Mammary epithelial cell (primary cell): ENCODE results near the gene CASP6.

Experiments used
- EZH2 ChIP-seq: IDR thresholded peaks from 2 replicates; pipeline ENCODE4 v1.6.1; 2012; ENCODE audit warnings: low read length, inconsistent platforms, borderline replicate concordance
- TF ChIP-seq, protein P1 (sequence below), 2 donors: IDR thresholded peaks in 1 of 2; conservative IDR thresholded peaks in 1 of 2; 2 replicates each; pipeline ENCODE4 v1.5.1; 2011 to 2012; ENCODE audit warnings: inconsistent platforms in 2 of 2, low read length in 2 of 2, mild to moderate bottlenecking in 2 of 2, control low read depth in 1 of 2, low read depth in 1 of 2; ENCODE audit not compliant: insufficient read depth in 1 of 2; ENCODE audit errors: extremely low read depth in 1 of 2

DNA sequence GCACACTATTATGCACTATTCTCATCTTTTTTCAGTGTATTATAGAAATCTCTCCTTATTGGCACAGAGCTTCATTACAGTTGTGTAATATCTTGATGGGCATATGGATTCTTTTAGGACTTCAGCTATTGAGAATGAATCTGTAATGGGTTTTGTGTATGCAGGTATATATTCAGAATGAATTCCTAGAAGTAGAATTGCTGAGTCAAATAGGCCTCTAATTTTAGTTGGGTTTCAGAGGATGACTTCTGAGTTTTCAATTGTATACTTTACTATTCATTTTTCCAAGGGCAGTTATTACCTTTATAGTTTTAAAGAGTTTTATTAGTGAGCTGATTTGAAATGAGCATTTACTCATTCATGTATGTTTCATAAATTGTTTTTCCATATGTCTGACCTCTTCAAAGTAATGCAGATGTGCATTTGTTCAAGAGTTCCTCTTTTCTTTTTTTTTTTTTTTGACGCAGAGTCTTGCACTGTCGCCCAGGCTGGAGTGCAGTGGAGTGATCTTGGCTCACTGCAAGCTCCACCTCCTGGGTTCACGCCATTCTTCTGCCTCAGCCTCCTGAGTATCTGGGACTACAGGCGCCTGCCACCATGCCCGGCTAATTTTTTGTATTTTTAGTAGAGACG, 19.5 kb downstream of the CASP6 start:
- TF ChIP-seq, protein P1, sequence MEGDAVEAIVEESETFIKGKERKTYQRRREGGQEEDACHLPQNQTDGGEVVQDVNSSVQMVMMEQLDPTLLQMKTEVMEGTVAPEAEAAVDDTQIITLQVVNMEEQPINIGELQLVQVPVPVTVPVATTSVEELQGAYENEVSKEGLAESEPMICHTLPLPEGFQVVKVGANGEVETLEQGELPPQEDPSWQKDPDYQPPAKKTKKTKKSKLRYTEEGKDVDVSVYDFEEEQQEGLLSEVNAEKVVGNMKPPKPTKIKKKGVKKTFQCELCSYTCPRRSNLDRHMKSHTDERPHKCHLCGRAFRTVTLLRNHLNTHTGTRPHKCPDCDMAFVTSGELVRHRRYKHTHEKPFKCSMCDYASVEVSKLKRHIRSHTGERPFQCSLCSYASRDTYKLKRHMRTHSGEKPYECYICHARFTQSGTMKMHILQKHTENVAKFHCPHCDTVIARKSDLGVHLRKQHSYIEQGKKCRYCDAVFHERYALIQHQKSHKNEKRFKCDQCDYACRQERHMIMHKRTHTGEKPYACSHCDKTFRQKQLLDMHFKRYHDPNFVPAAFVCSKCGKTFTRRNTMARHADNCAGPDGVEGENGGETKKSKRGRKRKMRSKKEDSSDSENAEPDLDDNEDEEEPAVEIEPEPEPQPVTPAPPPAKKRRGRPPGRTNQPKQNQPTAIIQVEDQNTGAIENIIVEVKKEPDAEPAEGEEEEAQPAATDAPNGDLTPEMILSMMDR (conservative IDR thresholded peaks at IDR 0.05 in 1 of 2, IDR thresholded peaks at IDR 0.05 in 1 of 2; ENCODE audit: extremely low read depth in 1 of 2, insufficient read depth in 1 of 2, low read depth in 1 of 2, low read length in 2 of 2), result no peak
- TF ChIP-seq EZH2, result no peak
